PC-3 (cell line): ENCODE measurements around the gene ST6GALNAC3.

Experiments
- EZH2 ChIP-seq: fragments of 300-600 bp; sonication (generic); IDR thresholded peaks from one replicate; pipeline ENCODE4 v1.6.1; 2017; ENCODE audit warnings: antibody characterized with exemption, mild to moderate bottlenecking, low read length; ENCODE audit not compliant: unreplicated experiment
- EZH2phosphoT487 ChIP-seq: fragments of 300-600 bp; sonication (generic); IDR thresholded peaks from 2 replicates; pipeline ENCODE4 v1.6.1; 2018; ENCODE audit warnings: mild to moderate bottlenecking, antibody characterized with exemption, low read length, borderline replicate concordance
- TF ChIP-seq, protein P1 (sequence below): fragments of 300-600 bp; sonication (generic); conservative IDR thresholded peaks from 2 replicates; pipeline ENCODE4 v1.5.1; 2017; ENCODE audit warnings: antibody characterized with exemption, low read depth, mild to moderate bottlenecking, low read length

DNA sequence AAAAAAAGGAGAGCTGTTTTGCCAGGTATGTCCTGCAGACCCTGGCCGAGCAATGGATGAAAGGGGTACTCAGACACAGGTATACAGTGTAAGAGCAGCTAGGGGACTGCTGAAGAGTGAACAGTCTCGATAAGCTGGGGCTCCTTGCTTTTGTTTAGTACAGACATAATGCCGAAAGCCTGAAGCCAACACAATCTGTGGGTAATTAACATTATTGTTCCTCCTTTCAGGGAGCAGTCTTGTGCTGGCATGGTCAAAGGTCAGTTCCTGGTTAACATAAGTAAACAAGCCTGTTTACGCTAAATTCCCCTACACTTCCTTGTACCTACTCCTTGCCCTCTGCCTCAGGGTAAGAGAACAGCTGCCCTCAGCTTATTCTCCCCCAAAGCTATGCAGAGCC, 520.5 kb downstream of the ST6GALNAC3 start:
- TF ChIP-seq, protein P1, sequence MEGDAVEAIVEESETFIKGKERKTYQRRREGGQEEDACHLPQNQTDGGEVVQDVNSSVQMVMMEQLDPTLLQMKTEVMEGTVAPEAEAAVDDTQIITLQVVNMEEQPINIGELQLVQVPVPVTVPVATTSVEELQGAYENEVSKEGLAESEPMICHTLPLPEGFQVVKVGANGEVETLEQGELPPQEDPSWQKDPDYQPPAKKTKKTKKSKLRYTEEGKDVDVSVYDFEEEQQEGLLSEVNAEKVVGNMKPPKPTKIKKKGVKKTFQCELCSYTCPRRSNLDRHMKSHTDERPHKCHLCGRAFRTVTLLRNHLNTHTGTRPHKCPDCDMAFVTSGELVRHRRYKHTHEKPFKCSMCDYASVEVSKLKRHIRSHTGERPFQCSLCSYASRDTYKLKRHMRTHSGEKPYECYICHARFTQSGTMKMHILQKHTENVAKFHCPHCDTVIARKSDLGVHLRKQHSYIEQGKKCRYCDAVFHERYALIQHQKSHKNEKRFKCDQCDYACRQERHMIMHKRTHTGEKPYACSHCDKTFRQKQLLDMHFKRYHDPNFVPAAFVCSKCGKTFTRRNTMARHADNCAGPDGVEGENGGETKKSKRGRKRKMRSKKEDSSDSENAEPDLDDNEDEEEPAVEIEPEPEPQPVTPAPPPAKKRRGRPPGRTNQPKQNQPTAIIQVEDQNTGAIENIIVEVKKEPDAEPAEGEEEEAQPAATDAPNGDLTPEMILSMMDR: no peak
- TF ChIP-seq EZH2phosphoT487: no peak
- TF ChIP-seq EZH2: no peak
